Sigmoid colon (tissue), 4 donors: ENCODE results near the gene ZBTB5.

Experiments
- EP300 ChIP-seq, 4 donors: sonication (generic); formaldehyde crosslinking; IDR thresholded peaks; one replicate each; pipeline ENCODE4 v1.6.1; 2017; ENCODE audit warnings: antibody characterized with exemption in 4 of 4
- POLR2A ChIP-seq, 2 donors: fragments of 450-650 bp; IDR thresholded peaks; one replicate each; pipeline ENCODE4 v1.6.1; 2016; ENCODE audit warnings: antibody characterized with exemption in 2 of 2, mild to moderate bottlenecking in 2 of 2, moderate library complexity in 2 of 2
- POLR2AphosphoS5 ChIP-seq, 4 donors: sonication (generic); formaldehyde crosslinking; IDR thresholded peaks; one replicate each; pipeline ENCODE4 v1.6.1; 2017; ENCODE audit warnings: antibody characterized with exemption in 4 of 4
- TF ChIP-seq, protein P1 (sequence below), 4 experiments: fragments of 450-650 bp in 3 of 4; fragments of 200-600 bp in 1 of 4; IDR thresholded peaks; one replicate each; pipeline ENCODE4 v1.5.1; 2016 to 2019; ENCODE audit warnings: antibody characterized with exemption in 4 of 4, mild to moderate bottlenecking in 3 of 4, moderate library complexity in 2 of 4

DNA sequence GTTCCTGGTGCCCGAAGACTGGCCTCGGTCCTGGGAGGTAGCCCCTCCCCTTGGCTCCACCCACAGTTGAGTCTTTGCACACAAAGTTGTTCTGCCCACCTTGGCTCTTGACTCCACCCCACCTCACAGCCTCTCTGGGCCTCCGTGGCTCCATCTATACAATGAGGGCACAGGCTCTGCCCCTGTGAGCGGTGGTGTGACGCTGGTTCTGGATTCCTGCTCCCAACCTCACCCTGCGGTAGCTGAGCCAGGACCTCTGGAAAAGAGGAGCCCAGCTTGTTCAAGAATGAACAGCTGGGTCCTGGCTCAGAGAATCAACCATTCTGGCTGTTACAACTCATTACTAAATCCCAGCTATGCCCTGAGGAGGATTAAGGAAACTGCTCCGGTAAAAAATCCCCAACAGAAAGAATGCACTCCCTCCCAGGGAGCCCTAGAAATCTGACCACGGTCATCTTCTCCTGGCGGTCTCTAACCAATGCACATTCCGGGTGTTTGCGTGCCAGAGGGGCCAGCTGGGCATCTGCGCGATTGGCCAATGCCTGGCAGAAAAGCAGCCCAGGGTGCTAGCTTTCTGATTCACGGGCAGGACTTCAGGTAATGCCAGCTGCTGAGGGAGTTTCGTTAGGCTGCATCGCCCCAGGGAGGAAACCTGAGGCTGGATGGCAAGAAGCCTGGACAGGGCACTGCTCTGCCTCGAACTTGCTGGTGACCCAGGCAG is 52.7 kb downstream of the ZBTB5 start:
- TF ChIP-seq, protein P1, sequence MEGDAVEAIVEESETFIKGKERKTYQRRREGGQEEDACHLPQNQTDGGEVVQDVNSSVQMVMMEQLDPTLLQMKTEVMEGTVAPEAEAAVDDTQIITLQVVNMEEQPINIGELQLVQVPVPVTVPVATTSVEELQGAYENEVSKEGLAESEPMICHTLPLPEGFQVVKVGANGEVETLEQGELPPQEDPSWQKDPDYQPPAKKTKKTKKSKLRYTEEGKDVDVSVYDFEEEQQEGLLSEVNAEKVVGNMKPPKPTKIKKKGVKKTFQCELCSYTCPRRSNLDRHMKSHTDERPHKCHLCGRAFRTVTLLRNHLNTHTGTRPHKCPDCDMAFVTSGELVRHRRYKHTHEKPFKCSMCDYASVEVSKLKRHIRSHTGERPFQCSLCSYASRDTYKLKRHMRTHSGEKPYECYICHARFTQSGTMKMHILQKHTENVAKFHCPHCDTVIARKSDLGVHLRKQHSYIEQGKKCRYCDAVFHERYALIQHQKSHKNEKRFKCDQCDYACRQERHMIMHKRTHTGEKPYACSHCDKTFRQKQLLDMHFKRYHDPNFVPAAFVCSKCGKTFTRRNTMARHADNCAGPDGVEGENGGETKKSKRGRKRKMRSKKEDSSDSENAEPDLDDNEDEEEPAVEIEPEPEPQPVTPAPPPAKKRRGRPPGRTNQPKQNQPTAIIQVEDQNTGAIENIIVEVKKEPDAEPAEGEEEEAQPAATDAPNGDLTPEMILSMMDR (IDR thresholded peaks at IDR 0.05) = no peak
- no peak for TF ChIP-seq POLR2A (IDR thresholded peaks at IDR 0.05)
- no peak for TF ChIP-seq EP300 (IDR thresholded peaks at IDR 0.05)
- no peak for TF ChIP-seq POLR2AphosphoS5 (IDR thresholded peaks at IDR 0.05)
